K562 (cell line): ENCODE data around the gene MYBPHL. TPM values are rescaled to one million over a fixed set of nuclear protein-coding genes. Genes with fewer than 3 reads are reported as not detected.

ENCODE experiments used
- CEBPG ChIP-seq, 3 experiments: fragments of 200-800 bp in 1 of 3; sonication (Bioruptor generic) in 1 of 3; sonication (generic) in 1 of 3; formaldehyde crosslinking in 1 of 3; IDR thresholded peaks in 2 of 3; conservative IDR thresholded peaks in 1 of 3; 2 replicates each; pipeline versions ENCODE4 v1.6.1 to v1.8.0; 2016 to 2022; ENCODE audit warnings: missing compliant biosample characterization in 2 of 3, missing genetic modification characterization in 2 of 3, mild to moderate bottlenecking in 1 of 3, missing genetic modification reagents in 1 of 3
- CTBP1 ChIP-seq: fragments of 450-650 bp; IDR thresholded peaks from 2 replicates; pipeline ENCODE4 v1.6.1; 2016; ENCODE audit warnings: borderline replicate concordance
- EHMT2 ChIP-seq: fragments of 450-650 bp; IDR thresholded peaks from 2 replicates; pipeline ENCODE4 v1.6.1; 2018; ENCODE audit warnings: antibody characterized with exemption
- FIP1L1 ChIP-seq: fragments of 200-400 bp; formaldehyde crosslinking; IDR thresholded peaks from 2 replicates; pipeline ENCODE4 v1.6.1; 2018; ENCODE audit warnings: mild to moderate bottlenecking, low read depth, low read length; ENCODE audit not compliant: poor library complexity, severe bottlenecking
- HOXB6 ChIP-seq: fragments of 250-450 bp; sonication (Bioruptor Pico); IDR thresholded peaks from 2 replicates; pipeline ENCODE4 v1.5.1; 2022; ENCODE audit warnings: mild to moderate bottlenecking, borderline replicate concordance
- KAT2B ChIP-seq: IDR thresholded peaks from one replicate; pipeline ENCODE4 v1.6.1; 2012; ENCODE audit warnings: low read depth, mild to moderate bottlenecking, control low read depth, inconsistent platforms, low read length, moderate library complexity
- MEIS2 ChIP-seq: fragments of 450-650 bp; IDR thresholded peaks from 2 replicates; pipeline ENCODE4 v1.6.1; 2014; ENCODE audit warnings: mild to moderate bottlenecking; ENCODE audit not compliant: partially characterized antibody
- RBM15 ChIP-seq: fragments of 200-400 bp; formaldehyde crosslinking; IDR thresholded peaks from 2 replicates; pipeline ENCODE4 v1.6.1; 2018; ENCODE audit warnings: mild to moderate bottlenecking, low read length, moderate library complexity; ENCODE audit not compliant: insufficient read depth
- ZNF431 ChIP-seq: sonication (generic); formaldehyde crosslinking; IDR thresholded peaks from 2 replicates; pipeline ENCODE4 v1.8.0; 2022; ENCODE audit warnings: mild to moderate bottlenecking, missing genetic modification reagents
- ZNF507 ChIP-seq: conservative IDR thresholded peaks from 2 replicates; pipeline ENCODE4 v1.6.1; 2017; ENCODE audit warnings: missing genetic modification characterization, missing compliant biosample characterization
- ZNF75A ChIP-seq: fragments of 450-650 bp; formaldehyde crosslinking; IDR thresholded peaks from 2 replicates; pipeline ENCODE4 v1.4.0; 2020; ENCODE audit warnings: mild to moderate bottlenecking
- polyA plus RNA-seq, 8 experiments: library from polyadenylated mRNA; depleted of rRNA in 4 of 8; stranded (reverse) in 5 of 8; unstranded in 3 of 8; fragments of >200 nt; fragmentation: Nextera tagmentation in 2 of 8; fragmentation: Illumina TruSeq in 1 of 8; extraction: Ambion mirVana in 2 of 8; extraction: Trizol in 1 of 8; gene quantifications; 2 replicates each; pipeline versions ENCODE4 v1.2.1 to v1.2.3, GENCODE V29; 2011 to 2014; ENCODE audit warnings: inconsistent platforms in 1 of 8, missing spikeins in 1 of 8
- total RNA-seq, 7 experiments: library from RNA; depleted of rRNA in 6 of 7; stranded (reverse); fragments of >200 nt in 6 of 7; fragmentation: Illumina TruSeq in 2 of 7; extraction: Trizol in 2 of 7; gene quantifications; 2 replicates each; pipeline versions ENCODE4 v1.2.1 to v1.2.3, GENCODE V29; 2011 to 2021; ENCODE audit warnings: low replicate concordance in 1 of 7
- TF ChIP-seq, protein P1 (sequence below), 2 experiments: fragments of 200-800 bp in 1 of 2; sonication (Bioruptor generic) in 1 of 2; sonication (generic) in 1 of 2; formaldehyde crosslinking in 1 of 2; IDR thresholded peaks in 1 of 2; conservative IDR thresholded peaks in 1 of 2; 2 replicates each; pipeline versions ENCODE4 v1.5.0 to v1.6.1; 2016 to 2020; ENCODE audit warnings: missing compliant biosample characterization in 1 of 2, missing genetic modification characterization in 1 of 2, missing genetic modification reagents in 1 of 2
- TF ChIP-seq, protein P2 (sequence below): fragments of 450-650 bp; formaldehyde crosslinking; IDR thresholded peaks from 2 replicates; pipeline ENCODE4 v1.4.0; 2022; ENCODE audit warnings: missing genetic modification characterization
- TF ChIP-seq, protein P3 (sequence below): sonication (generic); formaldehyde crosslinking; IDR thresholded peaks from 2 replicates; pipeline ENCODE4 v1.8.0; 2022; ENCODE audit warnings: mild to moderate bottlenecking, missing genetic modification reagents

Gene MYBPHL
- total and polyA plus RNA-seq, 9 of the 15 experiments (the other 6 are each of a cell fraction or from before 2014, with no cell fraction given) = 0.20 to 1.9 (median 0.33) TPM

DNA sequence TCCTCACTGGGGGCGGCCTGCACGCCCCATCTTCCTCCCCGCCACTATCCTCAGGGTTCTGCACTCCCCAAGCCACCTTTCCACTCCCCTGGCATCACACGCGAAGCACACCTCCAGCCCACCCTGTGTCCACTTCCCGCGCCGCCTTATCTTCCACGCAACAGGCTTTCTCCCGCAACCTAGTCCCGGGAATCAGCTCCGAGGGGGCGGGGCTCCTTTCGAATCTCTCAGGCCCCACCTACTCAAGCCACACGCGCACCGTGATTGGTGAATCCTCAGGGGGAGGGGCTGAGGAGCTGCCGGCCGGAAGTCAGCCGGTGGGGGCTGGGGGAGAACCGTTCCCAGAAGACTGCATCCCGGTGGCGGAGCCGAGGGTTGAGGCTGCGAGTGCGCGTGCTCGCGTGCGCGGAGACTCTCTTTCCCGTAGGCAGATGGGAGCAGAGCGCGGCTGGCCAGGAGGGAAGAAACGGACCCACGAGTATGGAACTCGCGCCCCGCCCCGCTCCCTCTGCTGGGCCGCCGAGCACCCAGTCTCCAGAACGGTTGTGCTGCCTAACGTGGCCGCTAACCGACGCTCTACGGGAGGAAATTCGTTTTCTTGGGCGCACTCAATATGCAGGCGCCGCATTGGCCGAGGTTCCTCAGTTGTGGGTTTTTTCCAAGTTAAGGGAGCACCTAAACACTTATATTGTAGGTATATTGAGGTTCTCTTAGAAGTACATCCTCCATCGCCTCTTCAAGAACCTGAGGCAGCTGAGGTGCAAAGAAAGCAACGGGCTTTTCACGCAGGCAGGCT lies 23.7 kb downstream of the MYBPHL start, which contains the start of gene PSRC1 (continued):
- TF ChIP-seq, protein P1, sequence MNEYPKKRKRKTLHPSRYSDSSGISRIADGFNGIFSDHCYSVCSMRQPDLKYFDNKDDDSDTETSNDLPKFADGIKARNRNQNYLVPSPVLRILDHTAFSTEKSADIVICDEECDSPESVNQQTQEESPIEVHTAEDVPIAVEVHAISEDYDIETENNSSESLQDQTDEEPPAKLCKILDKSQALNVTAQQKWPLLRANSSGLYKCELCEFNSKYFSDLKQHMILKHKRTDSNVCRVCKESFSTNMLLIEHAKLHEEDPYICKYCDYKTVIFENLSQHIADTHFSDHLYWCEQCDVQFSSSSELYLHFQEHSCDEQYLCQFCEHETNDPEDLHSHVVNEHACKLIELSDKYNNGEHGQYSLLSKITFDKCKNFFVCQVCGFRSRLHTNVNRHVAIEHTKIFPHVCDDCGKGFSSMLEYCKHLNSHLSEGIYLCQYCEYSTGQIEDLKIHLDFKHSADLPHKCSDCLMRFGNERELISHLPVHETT (CRISPR knock-in tag; conservative IDR thresholded peaks at IDR 0.05 in 1 of 2, IDR thresholded peaks at IDR 0.05 in 1 of 2) = peak in 1 of 2 experiments; percentile 93; a peak in 2 of 4 replicates
- TF ChIP-seq HOXB6 (CRISPR knock-in tag) (no peak), FIP1L1 (peak; percentile 86), EHMT2 (no peak), ZNF507 (tag) (no peak), CTBP1 (peak; percentile 85; the same call in 1 of the 2 replicates), RBM15 (no peak), ZNF75A (CRISPR knock-in tag) (no peak), KAT2B (no peak), ZNF431 (CRISPR knock-in tag) (no peak; the same call in 1 of the 2 replicates), MEIS2 (no peak), CEBPG (CRISPR knock-in tag; IDR thresholded peaks at IDR 0.05) (no peak), CEBPG (tag; conservative IDR thresholded peaks at IDR 0.05 in 1 of 2, IDR thresholded peaks at IDR 0.05 in 1 of 2) (no peak)
- TF ChIP-seq, protein P2, sequence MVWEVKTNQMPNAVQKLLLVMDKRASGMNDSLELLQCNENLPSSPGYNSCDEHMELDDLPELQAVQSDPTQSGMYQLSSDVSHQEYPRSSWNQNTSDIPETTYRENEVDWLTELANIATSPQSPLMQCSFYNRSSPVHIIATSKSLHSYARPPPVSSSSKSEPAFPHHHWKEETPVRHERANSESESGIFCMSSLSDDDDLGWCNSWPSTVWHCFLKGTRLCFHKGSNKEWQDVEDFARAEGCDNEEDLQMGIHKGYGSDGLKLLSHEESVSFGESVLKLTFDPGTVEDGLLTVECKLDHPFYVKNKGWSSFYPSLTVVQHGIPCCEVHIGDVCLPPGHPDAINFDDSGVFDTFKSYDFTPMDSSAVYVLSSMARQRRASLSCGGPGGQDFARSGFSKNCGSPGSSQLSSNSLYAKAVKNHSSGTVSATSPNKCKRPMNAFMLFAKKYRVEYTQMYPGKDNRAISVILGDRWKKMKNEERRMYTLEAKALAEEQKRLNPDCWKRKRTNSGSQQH (CRISPR knock-in tag) = peak; percentile 65; the same call in 1 of the 2 replicates
- TF ChIP-seq, protein P3, sequence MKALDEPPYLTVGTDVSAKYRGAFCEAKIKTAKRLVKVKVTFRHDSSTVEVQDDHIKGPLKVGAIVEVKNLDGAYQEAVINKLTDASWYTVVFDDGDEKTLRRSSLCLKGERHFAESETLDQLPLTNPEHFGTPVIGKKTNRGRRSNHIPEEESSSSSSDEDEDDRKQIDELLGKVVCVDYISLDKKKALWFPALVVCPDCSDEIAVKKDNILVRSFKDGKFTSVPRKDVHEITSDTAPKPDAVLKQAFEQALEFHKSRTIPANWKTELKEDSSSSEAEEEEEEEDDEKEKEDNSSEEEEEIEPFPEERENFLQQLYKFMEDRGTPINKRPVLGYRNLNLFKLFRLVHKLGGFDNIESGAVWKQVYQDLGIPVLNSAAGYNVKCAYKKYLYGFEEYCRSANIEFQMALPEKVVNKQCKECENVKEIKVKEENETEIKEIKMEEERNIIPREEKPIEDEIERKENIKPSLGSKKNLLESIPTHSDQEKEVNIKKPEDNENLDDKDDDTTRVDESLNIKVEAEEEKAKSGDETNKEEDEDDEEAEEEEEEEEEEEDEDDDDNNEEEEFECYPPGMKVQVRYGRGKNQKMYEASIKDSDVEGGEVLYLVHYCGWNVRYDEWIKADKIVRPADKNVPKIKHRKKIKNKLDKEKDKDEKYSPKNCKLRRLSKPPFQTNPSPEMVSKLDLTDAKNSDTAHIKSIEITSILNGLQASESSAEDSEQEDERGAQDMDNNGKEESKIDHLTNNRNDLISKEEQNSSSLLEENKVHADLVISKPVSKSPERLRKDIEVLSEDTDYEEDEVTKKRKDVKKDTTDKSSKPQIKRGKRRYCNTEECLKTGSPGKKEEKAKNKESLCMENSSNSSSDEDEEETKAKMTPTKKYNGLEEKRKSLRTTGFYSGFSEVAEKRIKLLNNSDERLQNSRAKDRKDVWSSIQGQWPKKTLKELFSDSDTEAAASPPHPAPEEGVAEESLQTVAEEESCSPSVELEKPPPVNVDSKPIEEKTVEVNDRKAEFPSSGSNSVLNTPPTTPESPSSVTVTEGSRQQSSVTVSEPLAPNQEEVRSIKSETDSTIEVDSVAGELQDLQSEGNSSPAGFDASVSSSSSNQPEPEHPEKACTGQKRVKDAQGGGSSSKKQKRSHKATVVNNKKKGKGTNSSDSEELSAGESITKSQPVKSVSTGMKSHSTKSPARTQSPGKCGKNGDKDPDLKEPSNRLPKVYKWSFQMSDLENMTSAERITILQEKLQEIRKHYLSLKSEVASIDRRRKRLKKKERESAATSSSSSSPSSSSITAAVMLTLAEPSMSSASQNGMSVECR = peak; percentile 80
